HG03460 (cell line): Measurements from ENCODE around the gene COL27A1.
"Not testable (repeated sequence)": the region's sequence is repeated elsewhere in the genome, so short reads cannot be mapped to it uniquely, and the experiment has no call there.

Experiments
- ATAC-seq: cut with Tn5 transposase; IDR thresholded peaks from one replicate; pipeline ENCODE4 v1.9.1; 2021; ENCODE audit not compliant: unreplicated experiment

COL27A1 gene

GRCh38 chr9:114122136-114123027 is 33.0 kb upstream of the COL27A1 start:
- ATAC-seq: no peak

GRCh38 chr9:114123031-114123977 is 32.0 kb upstream of the COL27A1 start:
- no peak for ATAC-seq

- no peak for ATAC-seq
Observed at GRCh38 chr9:114124138-114124537, 31.2 kb upstream of the COL27A1 start.

- ATAC-seq: no peak
Observed at GRCh38 chr9:114124666-114125475, 30.5 kb upstream of the COL27A1 start.

GRCh38 chr9:114125476-114126013 is 29.8 kb upstream of the COL27A1 start:
- no peak for ATAC-seq

GRCh38 chr9:114126247-114127060 is 28.9 kb upstream of the COL27A1 start:
- no peak for ATAC-seq

GRCh38 chr9:114128759-114129158 is 26.6 kb upstream of the COL27A1 start:
- not testable (repeated sequence) for ATAC-seq

GRCh38 chr9:114130141-114130540 is 25.2 kb upstream of the COL27A1 start:
- ATAC-seq: no peak

- no peak for ATAC-seq
Observed at GRCh38 chr9:114130624-114131277, 24.6 kb upstream of the COL27A1 start.

- ATAC-seq: no peak
Observed at GRCh38 chr9:114131808-114132549, 23.4 kb upstream of the COL27A1 start.

- ATAC-seq: no peak
Observed at GRCh38 chr9:114132550-114132918, 22.8 kb upstream of the COL27A1 start.

GRCh38 chr9:114134827-114135396 is 20.4 kb upstream of the COL27A1 start:
- ATAC-seq: no peak

- no peak for ATAC-seq
Observed at GRCh38 chr9:114137831-114138230, 17.5 kb upstream of the COL27A1 start.

GRCh38 chr9:114138552-114138971 is 16.8 kb upstream of the COL27A1 start:
- no peak for ATAC-seq

- no peak for ATAC-seq
Observed at GRCh38 chr9:114139071-114139470, 16.3 kb upstream of the COL27A1 start.

GRCh38 chr9:114140401-114140800 is 14.9 kb upstream of the COL27A1 start:
- no peak for ATAC-seq

- ATAC-seq: no peak
Observed at GRCh38 chr9:114140850-114141249, 14.5 kb upstream of the COL27A1 start.
